ENCODE data around the gene CTU1.

CTU1 gene

GRCh38 chr19:51082611-51083010 is 25.6 kb downstream of the CTU1 start, which contains the start of gene KLK14:
Gene KLK14, minus strand, starts transcription at chr19:51082887. Its CDS starts 273 bp downstream, at chr19:51082614.
- no peak for DNase-seq (ENCODE audit: low read depth in 2 of 2)

GRCh38 chr19:51081476-51081875 is 26.7 kb downstream of the CTU1 start:
- no peak for DNase-seq (ENCODE audit: low read depth in 2 of 2)

- no peak for DNase-seq (ENCODE audit: low read depth in 2 of 2)
These were observed 28.6 kb downstream of the CTU1 start for GRCh38 chr19:51079481-51080110.

DNA sequence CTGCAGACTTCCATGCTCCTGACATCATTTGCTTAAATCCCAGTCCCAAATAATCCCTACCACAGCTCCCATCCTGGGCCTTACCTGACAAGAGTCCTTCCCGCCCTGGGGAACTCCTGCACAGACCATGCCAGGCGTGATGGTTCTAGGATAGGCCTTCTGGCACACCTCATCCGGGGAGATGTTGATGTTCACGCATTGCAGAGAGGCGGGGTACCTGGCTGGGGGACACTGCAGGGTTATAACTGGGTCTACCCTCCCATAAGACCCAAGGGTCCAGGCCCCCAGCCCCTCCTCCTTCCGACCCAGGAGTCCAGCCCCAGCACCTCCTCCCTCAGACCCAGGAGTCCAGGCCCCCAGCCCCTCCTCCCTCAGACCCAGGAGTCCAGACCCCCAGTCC is 29.5 kb downstream of the CTU1 start:
- no peak for DNase-seq (ENCODE audit: low read depth in 2 of 2)

DNA sequence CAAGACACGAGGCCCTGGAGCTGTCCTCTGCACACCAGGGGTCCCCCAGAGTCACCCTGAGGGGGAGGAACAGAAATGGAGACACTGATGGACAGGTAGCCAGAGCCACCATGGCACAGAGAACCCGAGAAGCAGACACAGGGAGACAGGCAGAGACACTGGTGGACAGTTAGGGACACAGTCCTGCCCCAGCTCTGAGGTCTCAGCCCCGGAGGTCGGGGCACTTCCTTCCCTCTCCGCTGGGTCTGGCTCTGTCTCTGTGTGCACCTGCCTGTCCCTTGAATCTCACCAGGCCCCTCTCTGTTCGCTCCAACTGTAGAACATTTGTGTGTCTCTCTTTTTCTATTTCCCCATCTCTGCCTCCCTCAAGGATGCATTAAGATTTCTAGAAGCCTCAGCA is 30.1 kb downstream of the CTU1 start:
- DNase-seq (ENCODE audit: low read depth in 2 of 2) = no peak

- no peak for DNase-seq (ENCODE audit: low read depth in 2 of 2)
These were observed 31.5 kb downstream of the CTU1 start for GRCh38 chr19:51076631-51077213.

- no peak for DNase-seq (ENCODE audit: low read depth in 2 of 2)
These were observed 32.2 kb downstream of the CTU1 start for GRCh38 chr19:51075998-51076397.

- no peak for DNase-seq (ENCODE audit: low read depth in 2 of 2)
These were observed 37.2 kb downstream of the CTU1 start for GRCh38 chr19:51071095-51071405.

DNA sequence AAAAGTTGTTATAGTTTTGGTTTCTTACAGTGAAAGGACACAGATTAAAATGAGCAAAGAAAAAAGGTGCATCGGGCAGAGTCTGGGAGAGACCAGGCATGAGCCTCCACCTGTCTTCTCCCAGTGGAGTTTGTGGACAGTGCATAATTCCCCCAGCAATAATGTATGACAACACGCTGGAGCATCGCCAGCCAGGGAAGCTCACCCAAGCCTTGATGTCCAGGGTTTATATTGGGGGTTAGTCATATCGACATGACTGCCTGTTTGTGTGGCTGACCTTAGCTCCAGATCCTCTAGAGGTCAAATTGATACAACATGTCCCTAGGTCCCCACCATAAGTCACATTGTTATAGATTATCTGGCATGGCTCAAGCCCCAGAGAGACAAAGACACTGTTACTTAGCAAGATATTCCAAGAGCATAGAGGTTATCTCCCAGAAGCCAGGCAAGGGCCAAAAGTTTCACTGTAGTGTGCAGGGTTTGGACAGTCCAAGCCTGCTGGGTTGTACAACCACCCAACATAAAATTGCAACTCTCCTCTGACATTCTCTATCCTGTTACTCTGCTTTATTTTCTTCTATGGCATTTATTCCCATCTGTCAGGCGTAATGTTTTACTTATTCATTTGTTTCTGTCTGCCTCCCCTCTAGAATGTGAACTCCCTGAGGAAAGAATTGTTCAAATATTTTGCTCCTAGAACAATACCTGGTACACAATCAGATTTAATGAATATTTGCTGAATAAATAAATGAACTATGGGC is 37.7 kb downstream of the CTU1 start:
- no peak for DNase-seq (ENCODE audit: low read depth in 2 of 2)

DNA sequence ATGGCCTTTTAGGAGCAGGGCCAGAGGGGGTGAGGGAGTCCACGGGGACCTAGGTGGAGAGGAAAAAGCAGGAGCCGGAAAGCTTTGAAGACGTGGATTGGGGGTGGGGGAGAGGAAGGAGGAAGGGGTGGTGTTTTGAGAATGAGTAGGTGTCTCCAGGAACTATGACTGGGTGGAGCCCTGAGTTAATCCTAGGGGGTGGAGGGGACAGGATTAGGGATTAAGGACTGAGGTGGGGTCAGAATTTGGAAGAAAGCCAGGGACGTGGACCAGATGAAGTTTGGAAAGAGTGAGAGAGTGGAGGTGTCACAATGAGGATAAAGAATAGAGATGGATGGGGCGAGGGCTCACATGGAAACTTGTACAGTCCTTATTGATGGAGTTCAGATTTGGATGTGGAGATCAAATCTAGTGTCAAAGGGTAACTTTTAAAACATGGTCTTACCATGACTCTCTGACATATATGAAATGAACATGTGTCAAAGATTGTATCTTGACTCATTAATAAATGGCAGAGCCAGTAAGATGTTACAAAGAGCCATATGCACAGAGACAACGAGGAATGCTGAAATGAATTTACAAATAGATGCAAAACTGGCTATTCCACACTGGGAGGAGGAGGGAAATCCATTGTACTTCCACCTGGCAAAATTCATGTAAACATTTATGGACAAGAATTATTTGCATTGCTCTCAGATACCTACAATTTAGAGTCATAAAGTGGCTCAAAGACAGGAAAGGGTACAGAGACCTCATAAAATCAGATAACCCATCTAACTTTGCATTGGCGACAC is 41.6 kb downstream of the CTU1 start:
- DNase-seq (ENCODE audit: low read depth in 2 of 2) = no peak

GRCh38 chr19:51065221-51065960 is 42.8 kb downstream of the CTU1 start:
- no peak for DNase-seq (ENCODE audit: low read depth in 2 of 2)

DNA sequence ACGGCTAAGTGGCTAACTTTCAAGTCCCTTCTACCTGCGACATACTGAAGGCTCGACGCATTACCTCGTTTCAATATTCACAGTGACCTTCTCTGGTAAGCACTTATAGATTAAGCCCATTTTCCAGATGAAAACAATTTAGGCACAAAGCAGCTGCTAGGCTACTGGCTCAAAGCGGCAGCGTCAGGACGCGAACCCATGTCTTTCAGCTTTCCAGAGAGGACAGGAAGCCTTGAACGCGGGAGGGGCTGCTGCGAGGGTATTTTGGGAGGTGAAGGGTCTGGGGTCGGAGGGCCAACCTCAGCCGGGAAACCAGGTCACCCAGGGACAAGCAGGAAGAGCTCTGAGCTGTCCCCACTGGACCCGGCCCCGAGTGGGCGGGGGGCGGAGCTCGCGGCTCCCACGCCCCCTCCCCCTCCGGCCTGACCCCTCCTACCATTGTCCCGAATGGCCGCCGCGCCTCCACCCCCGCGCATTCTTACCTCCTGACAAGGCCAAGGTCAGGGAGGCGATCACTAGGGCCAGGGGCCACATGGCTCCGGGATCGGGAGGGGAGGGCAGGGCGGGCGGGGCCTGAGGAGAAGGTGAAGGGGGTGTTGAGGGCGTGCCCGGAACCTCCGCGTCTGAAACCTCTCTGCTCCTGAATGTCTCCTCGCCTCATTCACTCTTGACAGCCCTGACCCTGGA is 43.5 kb downstream of the CTU1 start, which contains the start of gene KLK13:
Gene KLK13, minus strand, starts transcription at position 559 of the 687 bp plus-strand sequence. Its CDS starts 25 bp downstream, at position 534.
- DNase-seq (ENCODE audit: low read depth in 2 of 2) = no peak

- no peak for DNase-seq (ENCODE audit: low read depth in 2 of 2)
These were observed 44.5 kb downstream of the CTU1 start for GRCh38 chr19:51063664-51064063.

DNA sequence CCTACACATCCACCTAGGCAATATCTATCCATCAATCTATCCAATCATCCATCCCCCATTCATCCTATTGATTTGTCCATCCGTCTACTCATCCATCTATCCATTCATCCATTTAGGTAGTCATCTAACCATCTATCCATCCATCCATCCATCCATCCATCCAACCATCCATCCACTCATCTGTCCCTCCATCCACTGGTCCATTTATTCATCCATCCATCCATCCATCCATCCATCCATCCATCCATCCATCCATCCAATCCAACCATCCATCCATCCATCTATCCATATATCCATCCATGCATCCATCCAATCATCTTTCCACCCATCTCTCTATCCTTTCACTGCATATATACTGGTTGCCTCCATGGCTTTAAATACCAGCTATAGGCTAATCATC is 47.2 kb downstream of the CTU1 start:
- DNase-seq (ENCODE audit: low read depth in 2 of 2) = no peak

GRCh38 chr19:51060336-51060735 is 47.9 kb downstream of the CTU1 start:
- no peak for DNase-seq (ENCODE audit: low read depth in 2 of 2)

GRCh38 chr19:51059715-51060114 is 48.5 kb downstream of the CTU1 start:
- no peak for DNase-seq (ENCODE audit: low read depth in 2 of 2)

GRCh38 chr19:51055866-51056265 is 52.3 kb downstream of the CTU1 start:
- no peak for DNase-seq (ENCODE audit: low read depth in 2 of 2)

All from stimulated activated CD8-positive, alpha-beta memory T cell treated with anti-CD3 and anti-CD28 coated beads, Interleukin-15, amount 100 ng/mL, for 4 hours (primary cell).